Inflammatory macrophage treated with lipopolysaccharide for 4 hours (primary cell): ENCODE results near the gene GNB1L.

Source experiments
- DNase-seq: peaks from one replicate; pipeline ENCODE4 v3.0.0-alpha.2; 2020

The GNB1L gene

DNA sequence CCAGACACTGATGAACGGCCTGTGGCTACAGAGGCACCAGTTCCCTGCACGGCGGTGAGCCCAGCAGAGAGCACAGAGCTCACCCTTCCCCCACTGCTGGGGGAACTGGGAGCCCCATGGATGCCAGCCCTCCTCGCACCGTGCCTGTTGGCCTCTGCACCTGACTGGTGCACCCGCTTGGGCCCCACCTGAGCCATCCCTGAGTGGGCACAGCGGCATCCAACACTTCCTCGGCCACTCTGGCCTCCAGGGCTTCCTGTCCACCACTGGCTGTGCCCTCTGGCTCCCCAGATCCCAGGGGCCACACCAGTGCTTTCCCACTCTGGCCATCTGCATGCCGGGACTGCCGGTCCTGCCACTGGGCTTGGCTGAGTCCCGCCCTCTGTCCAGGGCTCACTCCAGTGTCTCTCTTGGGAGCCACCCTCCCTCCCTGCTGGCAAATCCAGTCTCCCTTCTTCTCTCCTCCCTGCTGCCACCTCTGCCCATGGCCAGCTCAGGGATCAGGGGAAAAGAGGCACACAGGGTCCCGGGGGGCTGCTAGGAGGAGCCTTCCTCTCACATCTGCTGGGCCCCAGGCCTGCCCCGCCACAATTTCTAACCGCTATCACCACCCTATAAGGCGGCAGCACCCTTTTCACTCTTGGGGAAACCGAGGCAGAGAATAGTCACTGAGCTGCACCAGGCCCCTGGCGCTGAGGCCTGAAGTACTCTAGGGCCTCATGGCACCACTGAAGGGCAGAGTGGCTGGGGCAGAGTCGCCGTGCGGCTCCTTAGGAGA is 33.0 kb downstream of the GNB1L start:
- DNase-seq = no peak

DNA sequence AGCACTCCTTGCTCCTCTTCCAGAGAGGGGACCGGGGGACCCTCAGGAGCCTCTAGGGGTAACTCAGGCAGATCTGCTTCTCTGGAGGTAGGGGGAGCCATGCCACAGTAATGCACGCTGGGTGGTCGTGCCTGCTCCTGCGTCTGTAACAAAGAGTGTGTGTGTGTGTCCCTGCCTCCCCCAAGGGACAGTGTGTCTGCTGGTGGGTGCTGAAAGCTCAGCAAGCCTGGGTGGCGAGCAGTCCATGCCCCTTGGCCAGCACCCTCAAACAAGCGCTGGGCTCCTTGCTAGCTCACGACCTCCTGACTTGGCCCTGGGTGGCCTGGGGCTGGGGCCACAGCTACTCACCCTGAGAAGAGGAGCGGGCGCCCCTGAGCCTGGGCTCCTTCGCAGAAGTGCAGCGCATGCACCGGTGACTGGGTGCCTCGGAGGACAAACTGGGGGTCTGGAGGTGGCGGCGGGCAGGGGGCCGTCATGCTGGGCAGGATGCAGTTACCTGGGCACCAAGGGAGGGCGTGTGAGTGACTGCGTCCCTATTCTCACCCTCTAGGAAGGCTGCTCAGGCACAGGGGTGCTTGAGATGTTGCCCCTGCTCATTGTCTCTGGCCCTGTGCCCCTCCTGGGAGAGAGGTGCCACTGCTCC is 33.7 kb downstream of the GNB1L start:
- no peak for DNase-seq

DNA sequence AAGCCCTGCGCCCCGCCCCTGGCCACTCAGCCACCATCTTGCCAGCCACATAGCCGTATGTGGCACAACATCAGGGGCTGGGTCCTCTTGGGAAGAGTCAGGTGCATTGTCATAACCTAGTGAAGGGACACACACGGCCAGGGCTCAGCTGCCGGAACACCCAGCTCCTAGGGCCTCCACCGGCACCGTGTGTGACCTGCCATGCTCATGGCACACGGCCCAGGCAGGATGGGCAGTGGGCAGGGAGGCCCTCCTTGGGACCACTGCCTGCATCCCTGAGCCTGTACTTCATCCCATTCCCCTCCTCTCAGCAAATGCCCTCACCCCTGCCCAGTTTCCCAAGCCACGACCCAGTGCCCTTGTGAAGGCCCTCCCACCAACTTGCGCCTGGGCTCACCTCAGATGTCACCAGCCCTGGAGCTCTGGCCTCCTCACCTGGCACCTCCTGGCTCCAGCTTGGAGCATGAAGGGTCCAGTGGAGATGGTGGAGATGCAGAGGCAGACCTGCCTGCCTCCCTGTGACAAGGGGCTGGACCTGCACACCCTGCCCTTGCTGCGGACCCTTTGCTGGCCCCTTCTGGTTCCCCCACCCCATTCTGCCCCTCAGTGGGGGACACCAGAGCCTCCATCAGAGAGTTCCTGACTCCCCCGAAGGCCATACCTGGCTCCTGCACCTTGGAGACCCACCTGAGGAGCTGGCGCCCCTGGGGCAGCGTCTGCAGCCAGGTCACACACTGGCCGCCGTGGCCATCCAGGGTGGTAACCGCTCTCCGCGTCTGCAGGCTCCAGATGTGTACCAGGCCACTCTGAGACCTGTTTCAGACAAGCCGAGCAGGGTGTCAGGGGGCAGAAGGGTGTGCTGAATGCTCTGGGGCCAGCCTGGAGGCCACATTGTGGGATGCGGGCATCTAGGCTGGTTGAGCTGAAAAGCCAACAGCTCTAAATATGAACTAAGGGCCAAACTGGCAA is 34.5 kb downstream of the GNB1L start:
- DNase-seq = no peak

DNA sequence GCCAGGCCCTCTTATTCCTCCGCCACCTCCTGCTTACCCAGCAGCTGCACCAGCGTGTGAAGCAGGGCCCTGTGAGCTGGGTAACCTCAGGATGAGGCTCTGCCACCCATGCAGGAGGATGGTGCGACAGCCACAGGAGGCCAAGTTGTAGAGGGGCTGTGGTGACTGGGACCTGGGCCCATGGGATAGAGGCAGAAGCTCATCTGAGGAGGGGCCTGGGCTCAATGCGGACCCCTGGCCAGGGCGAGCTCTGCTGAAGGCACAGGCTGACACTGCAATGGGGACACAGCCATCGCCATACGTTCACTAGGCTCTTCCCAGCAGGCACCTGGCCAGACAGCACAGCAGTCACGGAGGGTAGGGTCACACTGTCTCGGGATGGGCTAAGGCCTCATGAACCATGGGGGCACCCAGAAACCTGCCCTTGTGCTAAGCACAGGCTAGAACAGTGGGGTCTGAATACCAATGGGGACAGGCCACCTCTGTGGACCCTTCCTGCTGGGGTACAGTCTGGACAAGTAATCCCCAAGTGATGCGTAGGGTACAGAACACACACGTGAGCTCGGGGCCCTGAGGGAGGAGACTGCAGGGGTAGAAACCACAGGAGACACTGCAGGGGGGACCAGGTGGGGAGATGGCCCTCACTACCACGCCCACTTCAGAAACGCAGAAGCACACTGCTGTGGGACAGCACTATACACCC is 35.3 kb downstream of the GNB1L start:
- no peak for DNase-seq

DNA sequence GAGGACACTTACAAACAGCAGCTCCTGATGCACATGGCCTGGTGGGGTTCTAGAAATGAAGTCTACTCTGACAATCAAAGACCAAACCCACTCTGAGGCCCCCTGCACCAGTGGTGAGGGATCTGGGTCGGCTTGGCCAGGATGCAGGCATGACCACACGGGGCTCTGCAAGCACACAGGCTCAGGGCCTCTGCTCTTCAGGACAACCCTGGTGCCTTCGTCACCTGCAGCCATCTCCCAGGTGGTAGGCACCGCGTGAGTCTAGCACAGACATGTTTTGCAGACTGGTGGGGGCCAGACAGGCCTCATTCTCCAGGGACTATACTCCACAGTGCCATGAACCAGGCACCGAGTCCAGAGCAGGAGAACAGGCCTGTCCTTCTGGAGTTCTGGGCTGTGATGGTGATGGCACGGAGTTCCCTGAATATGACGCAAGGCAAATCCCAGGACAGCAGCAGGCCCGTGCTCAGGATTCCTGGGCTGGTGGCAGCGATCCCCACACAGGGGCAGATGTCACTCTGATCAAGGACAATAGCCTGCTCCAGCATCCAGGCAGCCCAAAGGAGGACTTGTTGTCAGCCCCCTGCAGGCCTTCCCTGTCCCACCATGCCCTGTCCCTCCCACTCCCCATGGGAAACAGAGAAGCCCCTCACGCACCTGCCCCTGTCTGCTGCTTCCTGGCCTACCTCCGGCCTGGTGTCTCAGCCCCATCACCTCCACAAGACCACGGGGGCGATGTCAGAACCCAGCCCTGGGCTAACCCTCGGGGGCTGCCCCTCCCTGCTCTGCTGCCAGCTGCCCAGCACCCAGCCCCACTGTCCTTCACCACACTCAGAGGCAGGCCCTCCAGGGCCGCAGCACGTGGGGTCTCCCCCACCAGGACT is 36.1 kb downstream of the GNB1L start:
- no peak for DNase-seq

DNA sequence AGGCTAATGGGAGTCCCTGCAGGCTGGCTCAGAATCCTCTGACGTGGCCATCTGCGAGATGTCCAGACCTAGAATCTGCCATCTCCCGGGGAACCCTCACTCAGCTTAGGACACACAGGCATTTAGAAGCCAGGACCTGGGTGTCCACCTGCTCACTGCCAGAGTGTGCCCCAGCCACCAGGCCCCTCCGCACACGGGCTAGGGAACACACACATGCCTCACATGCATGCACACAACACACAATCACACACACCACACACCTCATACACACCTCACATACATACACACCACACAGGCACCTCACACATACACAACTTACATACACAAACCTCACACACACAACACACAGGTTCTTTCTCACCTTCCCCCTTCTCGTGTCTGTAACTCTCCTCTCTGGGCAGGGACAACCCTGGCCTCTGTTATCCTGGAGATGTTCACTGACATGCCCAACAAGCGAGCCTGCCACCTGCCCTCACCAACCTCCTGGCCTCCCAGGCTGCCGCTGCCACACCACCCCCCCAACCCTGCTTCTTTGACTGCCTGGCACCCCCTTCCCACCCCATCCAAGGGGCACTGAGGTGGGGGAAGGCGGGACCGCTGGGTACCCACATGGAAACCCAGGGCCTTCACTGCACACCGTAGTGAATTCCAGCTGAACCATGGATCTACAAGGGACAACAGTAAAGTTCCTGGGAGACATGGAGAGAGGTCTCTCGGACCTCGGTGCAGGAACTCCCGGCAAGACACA is 38.1 kb downstream of the GNB1L start:
- DNase-seq = no peak

DNA sequence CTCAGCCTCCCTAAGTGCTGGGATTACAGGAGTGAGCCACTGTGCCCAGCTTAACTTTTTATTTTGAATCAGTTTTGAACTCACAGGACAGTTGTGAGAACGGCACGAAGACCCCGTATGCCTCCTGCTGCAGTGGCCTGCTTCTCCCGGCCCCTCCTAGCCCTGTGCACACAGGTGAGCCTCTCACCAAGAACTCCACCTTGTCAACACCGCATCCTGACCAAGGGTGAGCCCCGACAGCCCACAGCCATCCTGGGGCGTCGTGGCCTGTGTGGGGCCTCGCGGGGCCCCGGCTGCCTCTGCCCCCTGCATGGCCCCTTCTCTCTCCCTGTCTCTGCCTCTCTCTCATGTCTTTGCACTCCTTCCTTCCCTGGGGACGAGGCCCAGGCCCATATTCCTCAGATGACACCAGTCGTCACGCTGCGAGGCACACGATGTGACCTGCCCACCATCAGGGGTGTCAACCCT is 38.8 kb downstream of the GNB1L start:
- DNase-seq = no peak

DNA sequence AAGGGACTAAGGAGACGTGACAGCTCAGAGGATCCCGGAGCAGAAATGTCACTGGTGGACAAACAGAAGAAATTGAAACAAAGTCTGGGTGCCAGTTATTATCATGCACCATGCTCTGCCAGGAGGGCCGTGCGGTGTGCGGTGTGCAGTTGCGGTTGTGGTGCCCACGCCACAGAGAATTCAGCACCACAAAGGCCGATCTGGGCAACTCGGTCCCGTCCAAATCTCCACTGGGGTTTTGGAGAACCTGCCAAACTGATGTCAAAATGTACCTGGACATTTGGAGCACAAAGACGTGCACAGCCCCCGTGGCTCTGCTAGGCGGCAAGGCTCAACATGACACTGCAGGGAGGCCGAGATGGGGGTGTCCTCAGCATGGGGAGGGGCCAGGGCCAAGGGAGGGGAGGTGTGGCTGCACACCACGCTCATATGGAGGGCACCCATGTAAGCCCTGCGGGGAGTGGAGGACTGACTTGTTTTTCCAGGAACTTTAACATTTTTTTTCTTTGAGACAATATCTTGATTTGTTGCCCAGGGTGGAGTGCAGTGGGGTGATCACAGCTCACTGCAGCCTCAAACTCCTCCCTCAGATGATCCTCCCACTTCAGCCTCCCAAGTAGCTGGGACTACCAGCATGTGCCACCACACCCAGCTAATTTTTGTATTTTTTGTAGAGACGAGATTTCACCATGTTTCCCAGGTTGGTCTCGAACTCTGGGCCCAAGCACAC is 39.4 kb downstream of the GNB1L start:
- DNase-seq = no peak

DNA sequence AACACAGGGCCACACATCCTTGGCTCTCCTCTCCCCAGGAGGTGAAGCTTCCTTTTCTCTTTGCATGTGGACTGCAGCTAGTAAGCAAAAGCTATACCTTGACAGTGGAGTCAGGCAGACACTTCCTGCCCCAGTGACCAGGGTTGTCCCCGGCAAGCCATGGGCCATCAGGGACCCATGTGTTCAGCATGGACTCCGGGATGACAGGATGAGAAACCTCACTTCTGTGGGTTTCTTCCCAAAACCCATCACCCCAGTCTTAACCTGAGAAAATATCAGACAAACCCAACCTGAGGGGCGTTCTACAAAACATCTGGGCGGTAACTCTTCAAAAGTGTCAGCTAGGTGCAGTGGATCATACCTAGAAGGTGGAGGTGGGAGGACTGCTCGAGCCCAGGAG is 40.2 kb downstream of the GNB1L start:
- DNase-seq = no peak

DNA sequence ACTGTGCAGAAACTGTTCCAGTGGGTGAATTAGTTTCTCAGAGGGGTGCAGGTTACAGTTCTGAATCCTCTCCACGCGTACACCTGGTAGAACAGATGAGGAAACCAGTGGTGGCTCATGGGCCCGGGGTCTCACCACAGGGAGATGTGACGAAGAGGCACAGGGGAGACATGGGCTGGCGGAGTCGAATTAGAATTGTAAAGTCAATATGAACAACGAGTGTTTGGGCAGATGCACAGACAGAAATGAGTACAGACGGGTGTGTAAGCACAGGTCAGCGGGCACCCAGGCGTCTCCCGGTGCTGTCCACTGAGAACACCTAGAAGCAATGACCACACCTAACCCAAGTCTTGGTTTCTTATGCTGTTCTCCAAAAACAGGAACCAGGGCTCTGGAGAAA is 41.8 kb downstream of the GNB1L start:
- DNase-seq = no peak

DNA sequence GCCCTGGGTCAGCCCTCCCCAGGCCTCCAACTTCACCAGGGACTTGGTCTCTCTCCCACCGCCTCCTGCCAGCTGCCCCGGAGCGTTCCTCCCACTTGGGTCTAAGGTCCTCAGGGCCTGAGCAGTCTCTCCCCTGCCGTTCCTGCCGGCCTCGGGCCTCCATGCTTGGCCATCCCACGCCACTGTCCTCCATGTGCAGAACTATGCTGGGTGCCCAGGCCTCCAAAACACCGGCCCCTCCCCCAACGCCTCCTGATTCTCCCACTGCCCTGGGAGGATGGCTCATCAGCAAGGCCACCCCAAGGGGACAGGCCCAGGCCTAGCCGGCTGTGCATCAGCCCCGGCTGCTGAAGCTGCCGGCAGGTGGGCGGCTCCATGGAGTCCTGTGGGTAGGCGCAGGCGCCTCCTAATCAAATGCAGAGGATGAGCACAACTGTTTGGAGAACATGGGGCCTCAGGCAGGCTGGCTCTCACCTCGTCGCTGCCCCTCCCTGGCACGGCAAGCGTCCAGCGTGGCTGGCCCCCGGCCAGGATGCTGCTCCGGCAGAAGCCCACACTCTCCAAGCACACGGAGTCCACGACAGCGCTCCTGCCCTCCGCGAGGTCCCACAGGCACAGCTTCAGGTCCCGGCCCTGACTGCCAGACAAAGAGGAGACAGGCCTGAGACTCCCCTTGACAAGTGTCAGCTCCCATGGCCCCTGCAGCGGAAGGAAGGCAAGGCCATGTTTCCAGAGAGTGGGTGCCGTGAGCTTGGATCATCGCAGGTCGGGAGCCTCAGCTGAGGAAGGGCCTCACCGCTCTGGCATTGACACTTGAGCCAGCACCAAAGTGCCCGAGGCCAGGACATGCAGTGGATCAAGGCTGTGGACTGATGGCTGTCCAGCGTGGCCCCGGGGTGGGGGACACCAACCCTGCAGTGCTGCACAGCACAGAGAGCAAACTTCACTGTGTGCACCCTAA is 42.6 kb downstream of the GNB1L start:
- no peak for DNase-seq

DNA sequence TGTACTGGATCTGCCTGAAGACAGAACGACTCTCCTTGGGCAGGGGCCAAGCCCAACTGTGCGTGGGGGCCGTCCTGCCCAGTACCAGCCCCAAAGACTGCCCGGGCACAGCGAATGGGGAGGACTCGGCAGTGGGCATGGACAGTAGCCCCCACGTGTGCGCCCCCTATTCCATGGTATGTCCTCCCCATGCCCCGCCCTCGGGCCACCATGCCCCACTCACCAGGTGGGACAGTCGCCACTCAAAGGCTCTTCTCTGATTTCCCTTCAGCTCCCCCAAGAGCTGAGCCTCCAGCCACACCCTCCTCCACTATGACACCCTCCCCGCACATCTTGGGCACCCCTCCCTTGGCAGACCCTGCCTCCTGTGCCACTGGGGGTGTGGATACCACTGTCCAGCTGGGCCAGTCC is 43.5 kb downstream of the GNB1L start:
- DNase-seq = no peak

DNA sequence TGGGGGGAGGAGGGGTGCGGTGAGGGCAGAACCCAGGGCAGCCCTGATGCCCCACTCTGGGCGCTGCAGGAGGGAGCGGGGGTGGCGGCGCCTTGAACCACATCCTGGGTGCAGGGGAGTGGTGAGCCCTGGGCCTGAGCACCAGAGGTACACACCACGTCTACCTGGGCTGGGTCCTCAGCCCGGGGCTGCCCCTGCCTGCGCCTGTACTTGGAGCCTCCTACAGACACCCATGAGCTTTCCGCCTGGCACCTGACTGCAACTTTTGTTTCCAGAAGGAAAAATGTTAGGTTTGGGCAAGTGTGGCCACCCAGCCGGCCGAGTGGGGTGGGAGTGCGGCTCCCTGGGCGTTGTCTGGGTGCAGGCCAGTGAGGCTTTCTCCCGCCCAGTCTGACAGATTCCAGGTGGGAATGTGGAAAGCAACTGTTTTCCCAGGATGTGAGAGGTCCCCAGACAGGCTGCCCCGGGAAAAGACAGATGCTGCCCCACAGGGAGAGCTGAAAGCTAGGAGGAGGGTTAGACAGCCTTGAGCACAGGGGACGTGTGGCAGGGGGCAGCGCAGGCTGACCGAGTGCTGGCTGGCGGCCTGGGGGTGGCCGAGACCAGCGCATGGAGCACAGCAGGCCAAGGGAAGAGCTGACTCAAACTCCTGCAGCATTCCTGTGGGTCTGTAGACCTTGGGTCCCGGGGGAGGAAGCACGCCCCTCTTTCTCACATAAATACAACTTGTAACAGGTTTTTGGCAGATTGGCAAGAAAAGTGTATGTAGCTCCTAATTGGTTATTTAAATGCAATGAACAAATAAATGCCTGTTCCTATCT is 44.1 kb downstream of the GNB1L start:
- DNase-seq = no peak

DNA sequence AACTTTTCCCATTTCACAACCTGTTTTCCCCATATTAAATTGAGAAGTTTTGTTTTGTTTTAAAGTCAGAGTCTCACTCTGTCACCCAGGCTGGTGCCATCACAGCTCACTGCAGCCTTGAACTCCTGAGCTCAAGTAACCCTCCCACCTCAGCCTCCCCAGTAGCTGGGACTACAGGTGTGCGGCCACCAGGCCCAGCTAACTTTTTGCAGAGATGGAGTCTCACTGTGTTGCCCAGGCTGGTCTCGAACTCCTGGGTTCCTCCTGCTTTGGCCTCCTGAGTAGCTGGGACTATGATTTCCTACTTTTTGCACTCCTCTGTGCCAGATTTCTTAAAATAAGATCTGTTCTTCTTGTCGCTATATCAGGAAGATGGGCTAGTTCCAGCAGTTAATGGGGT is 44.9 kb downstream of the GNB1L start:
- no peak for DNase-seq

DNA sequence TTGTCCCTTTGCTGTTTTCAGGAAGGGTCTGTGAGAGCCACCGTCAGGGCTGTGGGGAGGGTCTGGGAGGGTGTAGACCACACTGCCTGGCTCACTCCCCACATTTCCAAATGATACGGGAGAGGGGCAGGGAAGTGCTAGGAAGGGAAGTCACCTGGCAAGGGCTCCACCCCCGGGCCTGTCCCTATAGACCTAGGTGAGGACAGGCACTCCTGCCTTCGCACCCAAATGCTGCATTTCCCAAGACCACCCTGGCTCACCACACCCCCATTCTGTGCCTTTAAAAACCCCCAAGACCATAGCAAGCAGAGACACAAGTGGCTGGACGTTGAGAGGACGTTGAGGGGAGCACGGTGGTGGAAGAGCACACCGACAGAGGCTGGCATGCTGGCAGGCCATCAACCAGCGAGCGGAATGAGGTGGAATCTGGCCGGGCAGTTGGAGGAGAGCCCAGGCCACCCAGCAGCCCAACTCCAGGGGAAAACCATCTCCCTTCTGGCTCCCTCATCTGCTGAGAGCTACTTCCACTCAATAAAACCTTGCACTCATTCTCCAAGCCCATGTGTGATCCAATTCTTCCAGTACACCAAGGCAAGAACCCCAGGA is 45.7 kb downstream of the GNB1L start:
- no peak for DNase-seq

DNA sequence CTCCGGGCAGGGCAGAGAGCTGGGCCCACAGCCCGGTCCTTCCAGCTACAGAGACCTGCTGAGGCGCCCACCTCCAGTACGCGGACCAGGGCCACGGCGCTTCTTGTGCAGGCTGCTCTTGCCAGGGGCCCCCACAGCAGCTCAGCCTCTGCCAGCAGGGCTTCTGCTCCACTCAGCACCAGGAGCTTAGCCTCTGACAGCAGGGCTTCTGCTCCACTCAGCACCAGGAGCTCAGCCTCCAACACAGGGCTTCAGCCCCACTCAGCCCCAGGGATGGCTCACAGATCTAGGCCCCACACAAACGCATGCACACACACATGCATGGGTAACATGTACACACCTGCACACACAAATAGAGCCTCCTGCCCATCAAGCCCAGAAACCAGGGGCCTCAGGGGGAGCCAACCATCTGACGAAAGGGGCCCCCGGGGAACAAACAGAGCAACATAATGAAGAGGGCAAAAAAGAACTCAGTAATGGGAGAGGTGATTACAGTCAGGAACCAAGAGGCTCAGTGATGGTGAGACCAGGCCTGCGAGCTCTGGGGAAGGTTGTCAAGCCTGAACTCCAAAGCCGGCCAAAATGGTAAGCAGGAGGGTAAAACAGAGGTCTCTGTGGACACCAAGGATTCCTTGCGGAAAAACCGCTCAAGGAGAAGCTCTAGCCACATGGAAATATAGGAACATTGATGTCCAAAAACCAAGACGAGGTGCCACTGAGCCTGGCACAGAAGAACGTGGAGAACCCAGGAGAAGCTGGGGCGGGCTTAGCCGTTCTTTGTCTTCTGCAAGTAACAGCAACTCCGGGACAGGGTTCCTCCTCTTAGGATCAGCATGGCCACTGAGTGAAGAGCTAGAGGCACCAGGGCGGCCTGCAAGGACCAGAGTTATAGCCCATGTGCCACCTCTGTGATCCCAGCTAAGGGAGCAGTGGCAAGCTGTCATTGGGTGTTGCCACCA is 46.5 kb downstream of the GNB1L start:
- DNase-seq = no peak
